PFSK-1 (cell line): Measurements from ENCODE around the gene SLC27A5.

Experiments
- FOXP2 ChIP-seq: optimal IDR thresholded peaks from 2 replicates; pipeline ENCODE3; 2011; ENCODE audit warnings: borderline replicate concordance, control low read depth, inconsistent platforms; ENCODE audit not compliant: insufficient read depth; ENCODE audit errors: extremely low read length, extremely low read depth
- POLR2AphosphoS5 ChIP-seq: IDR thresholded peaks from 2 replicates; pipeline ENCODE4 v1.6.1; 2012; ENCODE audit warnings: low read depth, mild to moderate bottlenecking, control low read depth, low read length, moderate library complexity
- REST ChIP-seq, 2 experiments: IDR thresholded peaks; 2 replicates each; pipeline versions ENCODE4 v1.6.1 to v1.8.0; 2011 to 2012; ENCODE audit warnings: low read depth in 2 of 2, low read length in 2 of 2, control low read depth in 1 of 2, inconsistent platforms in 1 of 2, mild to moderate bottlenecking in 1 of 2, moderate library complexity in 1 of 2; ENCODE audit not compliant: insufficient read depth in 1 of 2
- SIN3A ChIP-seq: IDR thresholded peaks from 2 replicates; pipeline ENCODE4 v1.6.1; 2012; ENCODE audit warnings: mild to moderate bottlenecking, low read length, moderate library complexity, borderline replicate concordance; ENCODE audit not compliant: insufficient read depth
- TAF1 ChIP-seq: IDR thresholded peaks from 2 replicates; pipeline ENCODE4 v1.6.1; 2012; ENCODE audit warnings: low read length, control low read depth, borderline replicate concordance; ENCODE audit not compliant: insufficient read depth

SLC27A5 gene

GRCh38 chr19:58515259-58515658 is 3.5 kb upstream of the SLC27A5 start:
- no peak for TF ChIP-seq REST (IDR thresholded peaks at IDR 0.05; ENCODE audit: insufficient read depth in 1 of 2, low read depth in 2 of 2, low read length in 2 of 2)
- TF ChIP-seq SIN3A = no peak
- no peak for TF ChIP-seq TAF1
- no peak for TF ChIP-seq FOXP2
- no peak for TF ChIP-seq POLR2AphosphoS5

GRCh38 chr19:58514564-58515022 is 2.8 kb upstream of the SLC27A5 start:
- TF ChIP-seq TAF1 (no peak), REST (IDR thresholded peaks at IDR 0.05; ENCODE audit: insufficient read depth in 1 of 2, low read depth in 2 of 2, low read length in 2 of 2) (no peak), FOXP2 (no peak), SIN3A (no peak), POLR2AphosphoS5 (no peak)

- TF ChIP-seq REST (IDR thresholded peaks at IDR 0.05; ENCODE audit: insufficient read depth in 1 of 2, low read depth in 2 of 2, low read length in 2 of 2) = 0 out of 4 replicates have a peak, but pooled peaks of 1 of the 2 experiments have one; percentile 17
- TF ChIP-seq FOXP2 = peak; percentile 97
- TF ChIP-seq TAF1 = peak; percentile 64; the same call in 1 of the 2 replicates
- TF ChIP-seq POLR2AphosphoS5 = peak; percentile 89
- peak; percentile 31; the same call in 1 of the 2 replicates for TF ChIP-seq SIN3A
These were observed 2.1 kb upstream of the SLC27A5 start for GRCh38 chr19:58513694-58514563.

- TF ChIP-seq FOXP2 (no peak), REST (IDR thresholded peaks at IDR 0.05; ENCODE audit: insufficient read depth in 1 of 2, low read depth in 2 of 2, low read length in 2 of 2) (no peak), POLR2AphosphoS5 (no peak; the same call in 1 of the 2 replicates), TAF1 (no peak), SIN3A (no peak)
These were observed 1.5 kb upstream of the SLC27A5 start for GRCh38 chr19:58513213-58513693.
